Lung (tissue), 12 donors: ENCODE data around the gene ERVW-1. TPM values are rescaled to one million over a fixed set of nuclear protein-coding genes. Genes with fewer than 3 reads are reported as not detected.

ENCODE experiments used
- ATAC-seq: fragments of 200-7000 bp; cut with Tn5 transposase; one replicate; pipeline ENCODE4 v1.9.1; 2020; ENCODE audit warnings: moderate number of reproducible peaks; ENCODE audit not compliant: insufficient read depth, low FRiP score
- DNase-seq, 3 donors: peaks; one replicate each; pipeline ENCODE4 v3.0.0-alpha.2; 2013 to 2017
- H3K27ac ChIP-seq, 2 donors: one replicate each; pipeline ENCODE4 v1.5.1; 2013; ENCODE audit warnings: mild to moderate bottlenecking in 2 of 2, moderate library complexity in 2 of 2, control low read depth in 1 of 2, inconsistent platforms in 1 of 2, low read depth in 1 of 2, low read length in 1 of 2
- H3K27me3 ChIP-seq, 3 donors: one replicate each; pipeline ENCODE4 v1.5.1; 2013; ENCODE audit warnings: low read length in 2 of 3; ENCODE audit not compliant: control insufficient read depth in 3 of 3, insufficient read depth in 3 of 3
- H3K36me3 ChIP-seq, 4 donors: one replicate each; pipeline ENCODE4 v1.5.1; 2013; ENCODE audit warnings: low read length in 4 of 4, mild to moderate bottlenecking in 1 of 4, moderate library complexity in 1 of 4; ENCODE audit not compliant: control insufficient read depth in 4 of 4, insufficient read depth in 4 of 4
- H3K4me1 ChIP-seq, 5 donors: one replicate each; pipeline ENCODE4 v1.5.1; 2013; ENCODE audit warnings: low read length in 5 of 5, mild to moderate bottlenecking in 2 of 5, moderate library complexity in 1 of 5; ENCODE audit not compliant: control insufficient read depth in 5 of 5, insufficient read depth in 5 of 5
- H3K4me3 ChIP-seq: one replicate; pipeline ENCODE4 v1.5.1; 2013; ENCODE audit warnings: mild to moderate bottlenecking, control low read depth, moderate library complexity
- H3K9ac ChIP-seq, 2 donors: one replicate each; pipeline ENCODE4 v1.5.1; 2013; ENCODE audit warnings: low read length in 2 of 2, control low read depth in 1 of 2; ENCODE audit not compliant: insufficient read depth in 1 of 2
- H3K9me3 ChIP-seq, 4 donors: one replicate each; pipeline ENCODE4 v1.5.1; 2013; ENCODE audit warnings: low read length in 3 of 4, mild to moderate bottlenecking in 1 of 4, moderate library complexity in 1 of 4; ENCODE audit not compliant: control insufficient read depth in 4 of 4, insufficient read depth in 3 of 4
- WGBS, 2 donors: extraction: QIAGEN DNeasy Blood & Tissue Kit; methylation state at CpG; one replicate each; pipeline ENCODE4 v1.1.7; 2013; 5-methylcytosine and 5-hydroxymethylcytosine counted together
- polyA plus RNA-seq, 2 donors: library from polyadenylated mRNA; stranded (reverse); fragments of 200-250 nt; gene quantifications; one replicate each; pipeline ENCODE4 v1.2.1, GENCODE V29; 2013
- total RNA-seq, 2 donors: library from RNA; depleted of rRNA in 1 of 2; stranded (reverse); fragments of >200 nt in 1 of 2; gene quantifications; one replicate each; pipeline ENCODE4 v1.2.1, GENCODE V29; 2014 to 2021
- TF ChIP-seq, protein P1 (sequence below): IDR thresholded peaks from 2 replicates; pipeline ENCODE4 v1.5.1; 2012; ENCODE audit warnings: mild to moderate bottlenecking; ENCODE audit errors: control extremely low read depth, extremely low read depth
- donor health status: control.
- donor health status: control.
- donor health status: Bipolar disorder and iron deficiency.
- donor health status: healthy.
- donor health status: DM: yes; HTN: yes; CAD: no.

ERVW-1 gene
- total and polyA plus RNA-seq, 4 donors = 0.04 to 0.25 TPM; not detected in 2

DNA sequence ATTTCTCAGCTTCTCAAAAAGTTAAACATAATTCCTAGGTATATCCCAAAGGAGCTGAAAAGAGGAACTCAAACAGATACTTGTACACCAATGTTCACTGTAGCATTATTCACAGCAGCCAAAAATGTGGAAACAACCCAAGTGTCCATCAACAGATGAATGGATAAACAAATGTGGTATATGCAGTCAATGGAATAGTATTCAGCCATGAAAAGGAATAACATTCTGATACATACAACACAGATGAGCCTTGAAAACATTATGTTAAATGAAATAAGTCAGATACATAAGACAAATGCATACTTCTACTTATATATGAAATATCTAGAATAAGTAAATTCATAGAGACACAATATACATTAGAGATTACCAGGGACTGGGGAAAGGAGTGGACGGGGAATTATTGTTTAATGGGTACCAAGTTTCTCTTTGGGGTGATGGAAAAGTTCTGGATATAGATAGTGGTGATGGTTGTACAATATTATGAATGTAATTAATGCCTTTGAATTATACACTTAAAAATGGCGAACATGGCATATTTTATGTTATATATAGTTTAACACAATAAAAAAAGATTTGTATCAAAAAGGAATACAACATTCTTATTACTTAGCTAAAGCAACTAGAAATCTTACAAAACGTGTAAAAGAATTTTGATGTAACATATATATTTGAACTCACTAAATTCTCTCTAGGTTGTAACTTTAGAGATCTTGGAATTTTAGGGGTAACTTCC is 35.6 kb upstream of the ERVW-1 start:
- 63% methylated on average over 3 of the region's 3 CpGs for WGBS, 2 donors
- no peaks in the 10 kb centered on the region for H3K9me3 ChIP-seq
- H3K4me1 ChIP-seq = no peaks in the 10 kb centered on the region
- H3K27ac ChIP-seq = no peak overlapping the region
- TF ChIP-seq, protein P1, sequence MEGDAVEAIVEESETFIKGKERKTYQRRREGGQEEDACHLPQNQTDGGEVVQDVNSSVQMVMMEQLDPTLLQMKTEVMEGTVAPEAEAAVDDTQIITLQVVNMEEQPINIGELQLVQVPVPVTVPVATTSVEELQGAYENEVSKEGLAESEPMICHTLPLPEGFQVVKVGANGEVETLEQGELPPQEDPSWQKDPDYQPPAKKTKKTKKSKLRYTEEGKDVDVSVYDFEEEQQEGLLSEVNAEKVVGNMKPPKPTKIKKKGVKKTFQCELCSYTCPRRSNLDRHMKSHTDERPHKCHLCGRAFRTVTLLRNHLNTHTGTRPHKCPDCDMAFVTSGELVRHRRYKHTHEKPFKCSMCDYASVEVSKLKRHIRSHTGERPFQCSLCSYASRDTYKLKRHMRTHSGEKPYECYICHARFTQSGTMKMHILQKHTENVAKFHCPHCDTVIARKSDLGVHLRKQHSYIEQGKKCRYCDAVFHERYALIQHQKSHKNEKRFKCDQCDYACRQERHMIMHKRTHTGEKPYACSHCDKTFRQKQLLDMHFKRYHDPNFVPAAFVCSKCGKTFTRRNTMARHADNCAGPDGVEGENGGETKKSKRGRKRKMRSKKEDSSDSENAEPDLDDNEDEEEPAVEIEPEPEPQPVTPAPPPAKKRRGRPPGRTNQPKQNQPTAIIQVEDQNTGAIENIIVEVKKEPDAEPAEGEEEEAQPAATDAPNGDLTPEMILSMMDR = no peak
- H3K4me3 ChIP-seq = no peak overlapping the region
- DNase-seq (no peak), ATAC-seq (no peak)
- H3K27me3 ChIP-seq = no peaks in the 10 kb centered on the region
- peaks cover 6 to 16% (median 11%) of the 10 kb centered on the region in 4 donors for H3K36me3 ChIP-seq
- no peak overlapping the region for H3K9ac ChIP-seq

DNA sequence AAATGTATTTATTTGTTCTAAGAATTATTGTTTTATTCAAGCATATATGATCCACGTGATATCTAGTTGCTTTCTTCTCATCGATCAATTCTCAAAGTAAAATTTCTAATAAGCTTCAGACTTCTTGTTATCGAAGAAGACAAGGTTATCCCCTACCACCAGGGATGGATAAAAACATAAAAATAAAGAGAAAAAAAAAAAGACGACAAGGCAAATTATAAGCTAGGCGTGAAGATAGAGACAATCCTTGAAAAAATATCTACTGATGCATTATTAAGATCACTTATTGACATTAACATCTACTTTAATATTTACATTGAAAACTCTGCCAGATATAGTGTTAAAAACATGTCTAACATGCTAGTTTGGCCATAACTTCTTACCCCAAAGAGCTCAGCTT is 31.2 kb upstream of the ERVW-1 start:
- Histone ChIP-seq H3K9me3 (no peaks in the 10 kb centered on the region), H3K27me3 (no peaks in the 10 kb centered on the region), H3K4me3 (no peak overlapping the region), H3K36me3 (peaks cover 2 to 15% (median 6%) of the 10 kb centered on the region in 4 donors), H3K4me1 (no peaks in the 10 kb centered on the region), H3K27ac (no peak overlapping the region), H3K9ac (no peak overlapping the region)
- WGBS, 2 donors = 97 to 99% methylated on average over 5 of the region's 5 CpGs
- ATAC-seq (no peak), DNase-seq (no peak)
- TF ChIP-seq, protein P1 = no peak

DNA sequence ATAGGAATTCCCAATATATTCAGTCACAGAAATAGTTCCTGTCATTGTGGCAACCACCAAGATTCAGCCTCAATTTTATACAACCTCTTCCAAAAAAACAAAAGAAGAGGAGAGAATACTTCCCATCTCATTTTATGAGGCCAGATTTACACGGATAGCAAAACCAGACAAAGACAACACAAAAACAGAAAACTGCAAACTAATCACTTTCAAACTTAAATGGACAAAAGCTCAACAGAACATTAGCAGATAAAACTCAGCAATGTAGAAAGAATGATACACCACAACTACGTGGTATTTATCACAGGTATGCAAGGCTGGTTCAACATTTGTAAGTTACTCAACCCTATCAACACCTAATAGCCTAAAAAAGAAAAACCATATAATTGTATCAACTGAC is 28.6 kb upstream of the ERVW-1 start:
- no peak overlapping the region for H3K4me3 ChIP-seq
- no peaks in the 10 kb centered on the region for H3K4me1 ChIP-seq
- DNase-seq = no peak
- no peak for ATAC-seq
- TF ChIP-seq, protein P1 = no peak
- H3K9me3 ChIP-seq = no peaks in the 10 kb centered on the region
- WGBS, 2 donors = 92 to 93% methylated on average over 2 of the region's 2 CpGs
- no peak overlapping the region for H3K27ac ChIP-seq
- H3K9ac ChIP-seq = no peak overlapping the region
- no peaks in the 10 kb centered on the region for H3K27me3 ChIP-seq
- peaks cover 2 to 18% (median 14%) of the 10 kb centered on the region in 4 donors for H3K36me3 ChIP-seq
